NOMO-1 treated with DMSO at 0.1 percent for 48 hours (cell line): ENCODE data around the gene SLC25A42.

Source experiments
- DNase-seq: peaks from one replicate; lab custom pipeline; 2025; ENCODE audit not compliant: unreplicated experiment; lab: John Stamatoyannopoulos, UW

SLC25A42 gene

GRCh38 chr19:19160461-19161035 lies 96.8 kb downstream of the SLC25A42 start:
- peak; percentile 25 for DNase-seq

- no peak for DNase-seq
These were observed 98.7 kb downstream of the SLC25A42 start for GRCh38 chr19:19162495-19162894.
